ENCODE measurements around the gene SELENOM.
"Not testable (repeated sequence)": the region's sequence is repeated elsewhere in the genome, so short reads cannot be mapped to it uniquely, and the experiment has no call there.

Gene SELENOM

DNA sequence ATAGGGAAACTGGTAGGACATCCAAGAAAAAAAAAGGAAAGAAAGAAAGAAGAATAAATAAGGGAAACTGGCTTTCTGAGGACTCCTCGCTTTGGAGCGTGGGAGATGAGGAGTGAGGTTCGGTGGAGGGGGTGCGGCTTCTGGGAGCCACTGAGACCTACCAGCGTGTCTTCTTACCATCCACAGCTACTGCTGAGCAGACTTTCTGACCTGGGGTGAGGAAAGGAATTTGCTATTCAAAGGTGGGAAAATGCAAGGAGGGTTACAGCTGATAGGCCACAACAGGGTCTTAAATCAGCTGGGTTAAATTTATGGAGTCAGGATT, 488 bp upstream of the SELENOM start:
- FAIRE-seq (no peak), DNase-seq (ENCODE audit: extremely low spot score, insufficient read length, low read depth) (no peak)

DNA sequence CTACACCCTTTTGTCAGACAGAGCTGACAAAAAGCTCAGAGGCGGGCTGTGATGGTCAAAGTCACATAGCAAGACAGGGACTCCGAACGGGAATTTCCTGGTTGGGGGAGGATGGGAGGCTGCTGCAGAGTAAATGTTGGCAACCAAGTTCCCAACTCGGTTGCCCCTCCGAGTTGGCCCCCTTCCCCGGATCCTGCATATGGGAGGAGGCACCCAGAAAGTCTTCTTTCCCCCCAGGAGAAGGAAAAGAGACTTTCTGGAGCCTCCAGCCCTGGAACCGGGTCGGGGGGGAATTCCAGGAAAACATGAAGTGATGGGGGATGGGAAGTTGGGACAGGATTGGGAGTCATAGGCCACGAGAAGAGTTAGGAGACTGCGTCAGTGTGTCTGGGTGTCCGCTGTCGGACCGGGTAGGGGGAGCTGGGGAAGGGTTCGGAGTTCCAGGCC, 614 bp downstream of the SELENOM start:
- no peak for FAIRE-seq
- no peak for DNase-seq (ENCODE audit: extremely low spot score, insufficient read length, low read depth)

DNA sequence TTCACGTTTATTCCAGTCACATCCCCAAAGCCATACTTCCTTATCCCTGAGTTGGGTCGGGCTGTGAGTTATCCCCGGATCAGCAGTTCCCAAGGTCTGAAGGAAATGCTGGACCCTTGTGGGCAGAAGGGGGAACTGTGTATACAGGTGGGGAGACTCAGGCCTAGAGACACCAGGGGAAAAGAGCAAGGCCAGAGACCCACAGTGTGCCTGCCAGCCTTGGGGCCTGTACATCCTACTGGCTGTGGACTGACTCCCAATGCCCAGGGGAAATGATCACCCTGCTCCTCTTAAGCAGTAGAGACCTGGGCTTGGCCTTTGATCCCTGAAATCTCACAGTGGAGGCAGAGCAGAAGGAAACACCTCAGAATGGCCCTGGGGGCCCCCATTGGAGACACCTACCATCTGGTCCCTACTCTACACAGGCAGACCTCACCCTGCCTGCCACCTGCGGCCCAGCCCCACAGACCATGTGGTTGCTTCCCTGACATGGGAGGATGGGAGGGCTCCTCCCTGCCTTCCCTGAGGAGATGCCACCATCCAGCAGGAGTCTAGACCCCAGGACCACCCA, 1.3 kb downstream of the SELENOM start:
- no peak for FAIRE-seq
- no peak for DNase-seq (ENCODE audit: extremely low spot score, insufficient read length, low read depth)

DNA sequence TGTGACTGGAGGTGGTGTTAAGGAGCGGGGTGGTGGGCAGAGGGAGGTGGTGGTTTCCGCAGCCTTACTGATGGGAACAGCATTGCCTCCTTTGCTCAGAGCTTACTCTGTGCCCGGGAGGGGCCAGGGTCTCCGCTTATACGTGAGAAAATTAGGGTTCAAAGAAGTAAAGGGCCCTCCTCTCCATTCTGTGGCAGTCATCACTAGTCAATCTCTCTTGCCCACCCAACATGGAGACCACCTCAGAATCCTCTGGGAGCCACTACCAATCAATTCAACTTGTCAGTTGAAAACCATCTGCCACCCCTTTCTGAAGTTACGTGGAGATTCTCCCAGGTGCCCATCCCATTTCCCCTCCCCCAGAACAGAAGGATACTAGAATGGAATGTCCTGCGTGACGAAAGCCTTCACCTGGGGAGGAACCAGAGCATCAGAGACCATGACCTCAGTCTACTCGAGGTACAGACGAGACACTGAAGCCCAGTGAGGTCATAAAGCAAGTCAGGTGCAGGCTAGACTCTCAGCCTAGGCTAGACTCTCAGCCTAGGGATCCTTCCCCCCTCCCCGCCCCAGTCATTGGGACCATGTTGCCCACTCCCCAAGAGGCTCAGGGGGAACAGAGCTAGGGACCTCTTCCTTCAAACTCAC, 2.0 kb downstream of the SELENOM start:
- DNase-seq (ENCODE audit: extremely low spot score, insufficient read length, low read depth): no peak
- no peak for FAIRE-seq

DNA sequence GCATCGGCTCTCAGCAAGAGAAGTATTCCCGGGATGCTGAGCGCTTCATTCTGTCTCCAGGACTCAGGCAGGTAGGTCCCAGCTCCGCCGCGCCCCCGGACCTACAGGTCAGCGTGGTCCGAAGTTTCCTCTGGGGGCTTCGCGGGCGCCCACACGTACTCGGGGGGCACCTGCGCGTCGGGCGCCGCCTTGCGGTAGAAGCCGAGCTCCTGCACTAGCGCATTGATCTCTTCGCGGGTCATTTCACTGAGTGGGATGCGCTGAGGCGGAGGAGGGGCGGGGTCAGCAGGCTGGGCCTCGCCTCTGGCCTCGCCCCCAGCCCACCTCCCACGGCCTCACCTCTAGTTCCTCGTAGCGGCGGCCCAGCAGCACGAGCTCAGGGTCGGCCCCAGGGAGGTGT, 2.5 kb downstream of the SELENOM start:
- no peak for FAIRE-seq
- DNase-seq (ENCODE audit: extremely low spot score, insufficient read length, low read depth): no peak

DNA sequence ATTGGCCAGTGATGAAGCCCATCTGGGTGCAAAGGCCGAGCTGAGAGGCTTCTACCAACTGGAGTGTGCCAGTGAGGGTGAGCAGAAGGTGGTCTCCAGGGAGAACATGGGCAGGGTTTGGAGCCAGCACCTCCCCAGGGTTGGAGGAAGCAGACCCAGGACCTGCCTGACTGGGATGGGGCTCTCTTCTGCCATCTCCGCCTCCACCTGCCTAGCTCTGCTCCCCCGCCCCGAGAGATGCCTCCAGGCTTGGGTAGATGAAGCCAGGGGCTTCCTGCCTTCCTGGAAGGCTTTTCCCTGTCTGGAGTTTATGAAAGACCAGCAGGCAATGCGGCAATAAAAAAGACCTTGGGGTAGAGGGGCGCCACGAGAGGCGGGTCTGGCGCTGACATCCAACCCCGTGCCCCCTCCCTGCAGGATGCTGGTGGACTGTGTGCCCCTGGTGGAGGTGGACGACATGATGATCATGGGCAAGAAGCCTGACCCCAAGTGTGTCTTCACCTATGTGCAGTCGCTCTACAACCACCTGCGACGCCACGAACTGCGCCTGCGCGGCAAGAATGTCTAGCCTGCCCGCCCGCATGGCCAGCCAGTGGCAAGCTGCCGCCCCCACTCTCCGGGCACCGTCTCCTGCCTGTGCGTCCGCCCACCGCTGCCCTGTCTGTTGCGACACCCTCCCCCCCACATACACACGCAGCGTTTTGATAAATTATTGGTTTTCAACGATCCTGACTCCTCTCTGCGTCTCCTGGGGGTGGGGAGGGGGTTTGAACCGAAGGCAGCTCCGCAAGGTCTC, 3.3 kb downstream of the SELENOM start:
- no peak for FAIRE-seq

DNA sequence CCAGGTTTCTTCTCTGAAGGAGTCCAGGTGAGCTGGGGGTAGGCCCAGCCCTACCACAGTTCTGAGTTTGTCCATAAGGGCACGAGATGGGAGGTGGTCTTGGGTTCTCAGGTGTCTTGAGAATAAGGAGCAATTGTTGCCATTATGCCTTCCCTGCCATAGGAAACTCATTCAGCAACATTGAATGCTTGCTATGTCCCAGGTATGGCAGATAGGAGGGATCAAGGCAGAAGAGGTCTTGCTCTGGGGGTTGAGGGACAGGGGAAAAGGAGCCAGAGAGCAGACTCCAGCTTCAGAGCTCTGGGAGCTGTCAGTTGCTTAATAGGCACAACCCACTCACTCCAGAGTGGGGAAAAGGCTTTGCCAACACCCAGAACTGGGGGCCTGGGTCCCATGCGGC, 4.3 kb downstream of the SELENOM start:
- DNase-seq (ENCODE audit: extremely low spot score, insufficient read length, low read depth): no peak
- FAIRE-seq: no peak

More for the DNA sequence above, 3.3 kb downstream of the SELENOM start:
- no peak for DNase-seq (ENCODE audit: extremely low spot score, insufficient read length, low read depth)

DNA sequence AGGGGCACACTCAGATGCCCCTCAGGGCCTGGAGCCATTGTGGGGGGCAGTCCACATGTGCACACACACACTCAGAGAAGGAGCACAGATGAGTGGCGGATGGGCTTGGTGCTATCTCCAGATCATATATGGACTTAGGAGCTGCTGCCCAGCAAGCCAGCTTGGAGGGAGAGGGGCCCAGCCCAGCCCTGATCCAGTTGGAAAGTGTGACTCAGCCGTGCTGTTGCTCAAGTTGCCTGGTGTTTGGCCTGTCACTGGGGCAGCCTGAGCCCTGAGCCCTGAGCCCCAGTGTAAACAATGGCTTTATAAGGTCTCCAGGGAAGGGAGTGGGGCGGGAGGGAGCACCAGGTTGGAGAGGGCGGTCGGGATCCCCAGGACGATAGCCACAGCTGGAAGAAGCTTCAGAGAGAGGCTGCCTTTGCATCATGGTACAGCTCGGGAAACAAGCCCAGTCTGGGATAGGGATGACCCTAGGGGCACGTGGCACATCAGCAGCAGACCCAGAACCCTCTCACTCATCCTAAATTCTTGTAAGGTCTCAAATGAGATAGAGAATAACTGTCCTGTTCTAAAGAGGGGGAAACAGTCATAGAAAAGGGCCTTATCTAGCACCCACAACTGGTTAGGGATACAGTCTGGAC, 4.8 kb downstream of the SELENOM start:
- DNase-seq (ENCODE audit: extremely low spot score, insufficient read length, low read depth): no peak

DNA sequence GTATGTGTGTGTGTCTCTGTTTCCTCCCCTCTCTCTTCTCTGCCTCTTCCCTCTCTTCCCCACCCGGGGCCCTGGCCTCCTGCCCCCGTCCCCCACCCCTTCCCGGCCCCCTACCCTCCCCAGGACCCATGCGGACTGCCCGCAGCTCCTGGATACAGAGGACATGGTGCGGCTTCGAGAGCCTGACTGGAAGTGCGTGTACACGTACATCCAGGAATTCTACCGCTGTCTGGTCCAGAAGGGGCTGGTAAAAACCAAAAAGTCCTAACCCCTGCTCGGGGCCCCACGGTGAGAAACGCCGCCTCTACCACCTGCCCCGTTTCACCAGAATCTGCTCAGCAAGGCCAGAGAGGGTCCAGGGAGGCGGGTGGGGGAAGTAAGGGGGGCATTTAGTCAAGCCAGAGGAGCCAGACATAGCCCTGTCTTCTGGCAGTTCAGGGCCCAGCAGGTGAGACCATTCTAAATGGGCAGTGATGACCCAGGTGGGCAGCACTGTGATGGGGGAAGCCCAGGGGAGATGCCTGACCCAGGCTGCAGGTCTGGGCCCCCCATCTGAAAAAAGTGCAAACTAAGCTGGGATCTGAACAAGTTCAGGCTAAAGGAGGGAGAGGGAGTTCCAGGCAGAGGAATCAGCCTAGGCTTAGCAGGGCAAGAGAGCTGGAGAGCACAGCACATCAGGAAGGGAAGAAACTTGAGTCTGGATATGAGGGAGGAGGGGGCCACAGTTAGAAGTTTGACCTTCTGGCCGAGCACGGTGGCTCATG, 6.4 kb downstream of the SELENOM start:
- DNase-seq (ENCODE audit: extremely low spot score, insufficient read length, low read depth) (no peak), FAIRE-seq (no peak)

More for the DNA sequence above, 4.8 kb downstream of the SELENOM start:
- FAIRE-seq: no peak

DNA sequence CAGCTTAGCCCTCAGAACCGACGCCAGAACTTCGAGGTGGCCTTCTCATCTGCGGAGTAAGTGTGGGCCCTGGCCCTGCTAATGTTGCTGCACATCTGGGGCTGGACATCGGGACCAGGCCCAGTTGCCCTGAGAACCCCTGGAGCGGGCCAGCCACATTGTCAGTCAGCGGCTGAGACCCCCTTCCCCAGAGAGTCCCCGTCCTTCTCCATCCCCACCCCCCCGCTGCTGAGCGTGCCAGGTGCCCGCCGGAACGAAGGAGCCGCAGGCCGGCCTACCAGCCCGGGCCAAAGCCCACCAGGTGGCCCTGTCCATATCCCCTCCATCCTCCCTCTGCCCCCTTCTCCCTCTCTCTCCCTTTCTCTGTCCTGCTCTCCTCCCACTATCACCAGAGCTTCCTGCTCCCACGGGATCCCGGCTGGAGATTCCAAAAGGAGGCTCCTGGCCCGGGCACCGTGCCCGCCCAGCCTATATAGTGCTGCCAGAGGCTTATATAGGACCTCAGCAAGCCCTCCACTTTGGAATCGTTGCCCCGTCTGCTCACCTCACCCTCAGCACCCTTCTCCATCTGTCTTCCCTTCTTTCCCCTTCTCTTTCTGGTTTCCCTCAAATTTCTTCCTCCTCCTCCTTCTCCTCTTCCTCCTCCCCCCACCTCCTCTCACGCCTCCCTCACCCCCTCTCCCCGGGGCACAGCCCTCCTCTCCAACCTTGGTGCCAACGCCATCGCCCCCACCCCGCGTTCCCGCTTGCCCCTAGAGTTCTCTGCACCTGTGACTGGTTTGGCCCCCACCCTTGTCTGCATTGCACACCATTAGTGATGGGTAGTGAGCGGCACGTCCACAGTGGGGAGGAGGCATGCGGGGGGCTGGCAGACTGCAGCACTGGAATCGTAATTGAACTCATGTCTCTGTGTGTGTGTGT, 7.3 kb downstream of the SELENOM start:
- DNase-seq (ENCODE audit: extremely low spot score, insufficient read length, low read depth) (no peak), FAIRE-seq (no peak)

DNA sequence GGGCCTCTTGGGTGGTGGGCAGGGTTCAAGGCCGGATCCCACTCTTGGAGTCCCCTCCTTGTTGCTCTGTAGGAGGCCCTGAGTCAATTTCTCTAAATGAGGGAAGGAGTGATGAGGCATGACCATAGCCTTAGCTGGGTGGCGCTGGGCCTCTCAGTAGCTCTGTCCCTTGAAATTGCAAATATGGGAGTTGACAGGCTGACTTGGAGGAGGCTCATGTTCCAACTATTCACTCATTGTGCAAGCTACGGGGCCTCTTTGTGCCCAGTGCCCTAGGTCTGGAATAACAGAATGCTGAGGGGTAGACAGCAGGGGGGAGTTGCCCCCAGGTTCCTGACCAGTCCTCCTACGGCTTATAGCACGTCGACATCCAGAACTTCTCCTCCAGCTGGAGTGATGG, 8.0 kb downstream of the SELENOM start:
- no peak for DNase-seq (ENCODE audit: extremely low spot score, insufficient read length, low read depth)
- no peak for FAIRE-seq

DNA sequence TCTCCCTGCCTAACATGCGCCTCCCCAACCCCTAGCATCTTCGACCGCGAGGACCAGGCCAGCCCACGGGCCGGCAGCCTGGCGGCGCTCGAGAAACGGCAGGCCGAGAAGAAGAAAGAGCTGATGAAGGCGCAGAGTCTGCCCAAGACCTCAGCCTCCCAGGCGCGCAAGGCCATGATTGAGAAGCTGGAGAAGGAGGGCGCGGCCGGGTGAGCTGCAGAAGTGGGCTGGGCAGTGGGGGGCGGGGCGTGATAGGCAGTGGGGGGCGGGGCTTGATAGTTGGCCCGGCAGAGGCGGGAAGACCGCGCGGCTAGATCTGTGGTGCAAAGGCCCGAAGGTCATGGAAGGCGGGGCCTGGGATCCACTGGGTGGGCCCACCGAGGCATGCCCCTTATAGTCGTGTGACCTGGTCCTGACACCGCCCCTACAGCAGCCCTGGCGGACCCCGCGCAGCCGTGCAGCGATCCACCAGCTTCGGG, 8.7 kb downstream of the SELENOM start:
- DNase-seq (ENCODE audit: extremely low spot score, insufficient read length, low read depth) (no peak), FAIRE-seq (no peak)

DNA sequence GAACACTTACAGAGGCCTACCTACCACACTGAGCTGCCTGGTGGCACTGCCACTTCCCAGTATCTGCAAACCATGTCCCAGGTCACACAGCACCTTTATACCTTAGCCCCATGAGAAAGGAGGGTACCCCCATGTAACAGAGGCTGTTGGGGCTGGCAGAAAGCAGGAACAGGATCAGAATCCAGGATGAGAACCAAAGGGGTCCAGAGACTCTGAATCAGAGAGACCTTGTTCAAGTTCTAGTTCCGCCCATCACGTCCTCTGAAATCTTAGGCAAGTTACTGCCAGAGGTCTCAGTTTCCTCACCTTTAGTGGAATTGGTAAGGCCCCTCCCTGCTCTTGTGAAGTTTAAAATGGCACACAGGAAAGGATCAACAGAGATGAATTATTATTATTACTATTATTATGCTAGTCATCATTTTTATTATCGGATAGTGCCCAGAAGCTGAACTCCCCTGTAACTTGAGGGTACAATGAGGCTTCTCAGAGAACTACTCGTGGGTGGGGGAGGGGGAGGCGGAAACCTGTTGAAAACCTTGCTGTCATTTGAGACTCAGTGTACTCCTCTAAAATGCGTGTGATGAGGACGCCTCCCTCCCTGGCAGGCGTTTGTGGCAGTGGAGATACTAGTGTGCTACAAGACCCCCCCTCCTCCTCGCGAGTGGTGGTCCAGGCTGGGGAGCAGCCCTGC, 9.3 kb downstream of the SELENOM start:
- FAIRE-seq (no peak), DNase-seq (ENCODE audit: extremely low spot score, insufficient read length, low read depth) (no peak)

DNA sequence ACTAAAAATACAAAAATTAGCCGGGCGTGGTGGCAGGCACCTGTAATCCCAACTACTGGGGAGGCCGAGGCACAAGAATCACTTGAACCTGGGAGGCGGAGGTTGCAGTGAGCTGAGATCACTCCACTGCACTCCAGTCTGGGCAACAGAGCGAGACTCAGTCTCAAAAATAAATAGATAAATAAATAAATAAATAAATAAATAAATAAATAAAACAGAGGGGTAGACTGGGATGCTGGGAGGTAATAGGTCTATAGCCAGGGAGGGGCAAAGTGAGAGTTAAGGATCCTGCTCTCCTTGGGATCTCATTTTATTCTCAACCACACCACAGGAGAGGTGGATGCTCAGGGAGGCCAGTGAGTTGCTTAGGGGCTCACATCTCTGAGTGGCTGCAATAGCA, 9.8 kb downstream of the SELENOM start:
- DNase-seq (ENCODE audit: extremely low spot score, insufficient read length, low read depth); FAIRE-seq: not testable (repeated sequence)

DNA sequence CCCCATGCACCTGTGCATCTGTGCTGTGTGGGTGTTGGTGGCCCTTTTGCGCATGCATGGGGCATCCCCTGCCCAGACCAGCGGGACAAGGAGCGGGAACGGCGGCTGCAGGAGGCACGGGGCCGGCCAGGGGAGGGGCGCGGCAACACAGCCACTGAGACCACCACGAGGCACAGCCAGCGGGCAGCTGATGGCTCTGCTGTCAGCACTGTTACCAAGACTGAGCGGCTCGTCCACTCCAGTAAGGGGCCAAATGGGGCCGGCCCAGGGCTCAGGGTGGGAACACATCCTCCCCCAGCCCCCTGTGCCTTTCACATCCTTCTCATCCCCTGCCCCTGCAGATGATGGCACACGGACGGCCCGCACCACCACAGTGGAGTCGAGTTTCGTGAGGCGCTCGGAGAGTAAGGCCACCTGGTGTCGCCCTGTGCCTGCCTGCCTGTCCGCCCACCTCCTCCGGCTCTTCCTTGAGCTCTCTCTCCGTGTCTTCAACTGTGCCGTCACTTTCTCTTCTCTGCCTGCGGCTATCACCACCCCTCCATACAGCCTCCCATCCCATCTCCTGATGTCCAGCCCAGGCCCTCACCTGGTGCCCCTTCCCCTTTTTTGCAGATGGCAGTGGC, 10.6 kb downstream of the SELENOM start:
- no peak for FAIRE-seq
- DNase-seq (ENCODE audit: extremely low spot score, insufficient read length, low read depth): no peak

DNA sequence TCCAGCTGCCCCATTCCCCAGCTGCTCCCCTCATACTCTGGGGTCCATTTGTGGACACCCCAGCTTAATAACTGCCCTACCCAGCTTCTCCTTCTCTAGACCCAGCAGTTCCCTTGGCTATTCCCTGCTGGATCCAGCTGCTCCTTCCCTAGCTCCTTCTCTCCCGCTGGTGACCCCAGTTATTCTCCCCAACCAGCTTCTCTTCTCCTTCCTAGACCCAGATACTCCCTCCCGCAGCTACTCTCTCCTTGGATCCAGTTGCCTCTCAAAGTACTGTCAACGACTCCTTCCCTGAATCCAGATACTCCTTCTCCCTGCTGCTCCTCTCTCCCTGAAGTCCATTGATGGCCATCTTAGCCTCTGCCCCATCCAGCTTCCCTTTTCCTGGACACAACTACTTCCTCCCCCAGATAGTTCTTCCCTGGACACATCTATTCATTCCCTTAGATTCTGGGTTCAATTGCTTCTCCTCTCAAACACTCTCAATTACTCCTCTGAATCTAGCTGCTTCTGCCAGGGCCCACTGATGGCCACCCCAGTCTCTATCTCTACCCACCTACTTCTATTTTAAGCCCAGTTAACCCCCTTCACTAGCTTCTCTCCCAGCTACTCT, 11.6 kb downstream of the SELENOM start:
- FAIRE-seq: no peak

DNA sequence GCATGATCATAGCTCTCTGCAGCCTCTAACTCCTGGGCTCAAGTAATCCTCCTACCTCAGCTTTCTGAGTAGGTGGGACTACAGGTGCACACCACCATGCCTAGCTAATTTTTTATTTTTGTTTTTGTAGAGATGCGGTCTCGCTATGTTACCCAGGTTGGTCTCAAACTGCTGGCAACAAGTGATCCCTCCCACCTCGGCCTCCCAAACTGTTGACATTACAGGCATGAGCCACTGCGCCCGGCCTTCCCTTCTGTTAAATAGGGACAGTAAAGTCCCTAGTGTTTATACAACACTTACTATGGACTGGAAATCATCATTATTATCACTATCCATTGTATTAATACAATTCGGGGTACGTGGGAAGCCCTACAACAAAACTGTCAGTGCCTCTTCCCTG, 12.6 kb downstream of the SELENOM start:
- no peak for FAIRE-seq
- no peak for DNase-seq (ENCODE audit: extremely low spot score, insufficient read length, low read depth)

More for the DNA sequence above, 11.6 kb downstream of the SELENOM start:
- DNase-seq (ENCODE audit: extremely low spot score, insufficient read length, low read depth): no peak

All from GM18507 (cell line).